ENCODE measurements around the gene CXXC4. TPM values are rescaled to one million over a fixed set of nuclear protein-coding genes. Genes with fewer than 3 reads are reported as not detected.

The CXXC4 gene
- total RNA-seq, 1 donor from 2014 or later = not detected

DNA sequence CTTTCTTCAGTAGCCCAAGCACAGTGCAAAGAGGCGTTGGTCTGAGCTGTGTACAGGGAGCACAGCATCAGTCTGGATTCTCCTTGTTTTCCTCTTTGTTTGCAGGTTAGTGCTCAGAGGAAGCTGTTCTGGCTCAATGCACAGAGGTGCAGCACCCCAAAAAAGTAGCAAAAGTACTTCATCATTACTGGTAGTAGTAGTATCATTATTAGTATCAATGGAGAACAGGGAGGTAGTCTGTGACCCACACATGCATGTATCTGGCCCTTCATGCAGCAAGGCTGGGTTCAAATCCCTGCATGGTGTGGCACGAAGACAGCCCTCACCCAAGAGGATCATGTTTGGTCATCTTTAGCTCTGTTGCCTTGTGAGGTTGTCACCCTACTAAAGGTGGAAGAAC, 68.7 kb downstream of the CXXC4 start:
- intact Hi-C loops (cut with micrococcal nuclease) = no loop called here
- Mint-ChIP-seq H3K9me3 (peaks cover 3% of the 10 kb centered on the region), H3K36me3 (ENCODE audit: low read depth) (no peaks in the 10 kb centered on the region), H3K27me3 (ENCODE audit: insufficient read depth) (no peaks in the 10 kb centered on the region), H3K4me1 (ENCODE audit: low read depth) (no peaks in the 10 kb centered on the region), H3K27ac (no peak overlapping the region), H3K4me3 (no peak overlapping the region)
- no peak for DNase-seq (ENCODE audit: low spot score)

- H3K27me3 Mint-ChIP-seq (ENCODE audit: insufficient read depth) = no peaks in the 10 kb centered on the region
- intact Hi-C loops (cut with micrococcal nuclease) = no loop called here
Observed at GRCh38 chr4:104424989-104425388, 69.7 kb downstream of the CXXC4 start.

DNA sequence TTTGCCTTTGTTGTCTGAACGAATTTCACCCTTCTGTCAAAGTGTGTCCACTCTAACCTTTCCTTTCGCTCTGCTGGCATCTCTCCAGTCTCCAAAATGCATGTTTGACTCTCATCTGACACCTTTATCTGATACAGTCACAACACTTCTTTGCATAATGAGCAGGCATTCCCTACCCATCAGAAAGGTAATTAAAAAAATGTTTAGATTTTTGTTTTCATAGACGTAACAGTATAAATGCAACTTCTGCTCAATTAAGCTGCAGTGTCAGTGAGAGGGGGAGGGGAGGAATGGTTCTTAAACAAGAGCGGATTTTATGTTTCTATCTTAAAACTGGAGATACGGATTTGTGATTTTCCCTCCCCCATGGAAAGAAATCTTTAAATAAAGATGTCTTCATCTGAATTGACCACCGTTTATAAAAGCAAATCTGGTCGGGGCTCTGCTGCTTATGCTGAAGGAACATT, 70.2 kb downstream of the CXXC4 start:
- intact Hi-C loops (cut with micrococcal nuclease) = no loop called here
- no peak for DNase-seq (ENCODE audit: low spot score)
- H3K27ac Mint-ChIP-seq = no peak overlapping the region
- no peaks in the 10 kb centered on the region for H3K4me1 Mint-ChIP-seq (ENCODE audit: low read depth)
- peaks cover 3% of the 10 kb centered on the region for H3K9me3 Mint-ChIP-seq
- H3K4me3 Mint-ChIP-seq = no peak overlapping the region
- no peaks in the 10 kb centered on the region for H3K27me3 Mint-ChIP-seq (ENCODE audit: insufficient read depth)
- no peaks in the 10 kb centered on the region for H3K36me3 Mint-ChIP-seq (ENCODE audit: low read depth)

More at GRCh38 chr4:104424989-104425388, 69.7 kb downstream of the CXXC4 start:
- H3K4me1 Mint-ChIP-seq (ENCODE audit: low read depth) = no peaks in the 10 kb centered on the region
- no peak overlapping the region for H3K4me3 Mint-ChIP-seq
- peaks cover 3% of the 10 kb centered on the region for H3K9me3 Mint-ChIP-seq
- no peaks in the 10 kb centered on the region for H3K36me3 Mint-ChIP-seq (ENCODE audit: low read depth)
- DNase-seq (ENCODE audit: low spot score) = no peak
- H3K27ac Mint-ChIP-seq = no peak overlapping the region

DNA sequence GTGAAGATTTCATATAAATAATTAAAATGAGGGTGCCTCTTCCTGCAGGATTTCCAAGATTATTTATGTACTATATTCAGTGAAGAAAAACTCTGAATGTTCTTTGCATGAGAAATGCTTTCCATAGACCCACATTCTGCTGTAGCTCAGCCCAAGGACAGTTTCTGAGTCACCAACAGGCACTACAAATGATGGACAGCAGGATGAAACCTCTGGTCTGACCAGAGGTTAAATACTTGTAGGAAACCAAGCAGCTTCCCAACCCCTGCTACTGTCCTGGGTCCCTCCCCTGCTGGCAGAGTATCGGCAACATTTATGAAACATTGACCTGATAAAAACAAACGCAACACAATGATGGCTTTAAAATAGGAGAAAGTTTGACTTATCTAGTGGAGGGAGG, 73.1 kb downstream of the CXXC4 start:
- Mint-ChIP-seq H3K36me3 (ENCODE audit: low read depth) (no peaks in the 10 kb centered on the region), H3K27me3 (ENCODE audit: insufficient read depth) (no peaks in the 10 kb centered on the region), H3K9me3 (no peaks in the 10 kb centered on the region), H3K4me3 (no peak overlapping the region), H3K27ac (no peak overlapping the region), H3K4me1 (ENCODE audit: low read depth) (no peaks in the 10 kb centered on the region)
- intact Hi-C loops (cut with micrococcal nuclease) = no loop called here
- no peak for DNase-seq (ENCODE audit: low spot score)

GRCh38 chr4:104420766-104421165, 73.9 kb downstream of the CXXC4 start:
- Mint-ChIP-seq H3K4me3 (no peak overlapping the region), H3K9me3 (no peaks in the 10 kb centered on the region), H3K27me3 (ENCODE audit: insufficient read depth) (no peaks in the 10 kb centered on the region), H3K36me3 (ENCODE audit: low read depth) (no peaks in the 10 kb centered on the region), H3K27ac (no peak overlapping the region), H3K4me1 (ENCODE audit: low read depth) (no peaks in the 10 kb centered on the region)
- intact Hi-C loops (cut with micrococcal nuclease) = no loop called here
- no peak for DNase-seq (ENCODE audit: low spot score)
